HepG2 (cell line): Measurements from ENCODE around the gene CDK5RAP2. TPM values are rescaled to one million over a fixed set of nuclear protein-coding genes. Genes with fewer than 3 reads are reported as not detected.

Experiments
- HNRNPK ChIP-seq: fragments of 200-400 bp; formaldehyde crosslinking; IDR thresholded peaks from 2 replicates; pipeline ENCODE4 v1.6.1; 2018; ENCODE audit warnings: low read length, low read depth, moderate library complexity, mild to moderate bottlenecking; ENCODE audit not compliant: poor library complexity, severe bottlenecking
- PAF1 ChIP-seq: IDR thresholded peaks from 2 replicates; pipeline ENCODE4 v1.6.1; 2016; ENCODE audit warnings: missing genetic modification reagents, missing compliant biosample characterization
- RARG ChIP-seq: sonication (generic); formaldehyde crosslinking; IDR thresholded peaks from 2 replicates; pipeline ENCODE4 v1.4.0; 2020; ENCODE audit warnings: low read depth, mild to moderate bottlenecking, missing genetic modification reagents
- SP1 ChIP-seq, 2 experiments: fragments of 450-650 bp in 1 of 2; sonication (generic) in 1 of 2; formaldehyde crosslinking in 1 of 2; IDR thresholded peaks; 2 replicates each; pipeline versions ENCODE4 v1.4.0 to v1.6.1; 2016 to 2020; ENCODE audit warnings: missing genetic modification reagents in 1 of 2
- ZFP90 ChIP-seq: sonication (generic); formaldehyde crosslinking; IDR thresholded peaks from 2 replicates; pipeline ENCODE4 v1.8.0; 2022; ENCODE audit warnings: missing genetic modification reagents, mild to moderate bottlenecking, inconsistent platforms, borderline replicate concordance
- ZNF253 ChIP-seq: sonication (generic); formaldehyde crosslinking; IDR thresholded peaks from 2 replicates; pipeline ENCODE4 v1.8.0; 2022; ENCODE audit warnings: mild to moderate bottlenecking, missing genetic modification reagents, borderline replicate concordance
- ZNF367 ChIP-seq: sonication (generic); formaldehyde crosslinking; IDR thresholded peaks from 2 replicates; pipeline ENCODE4 v1.4.0; 2020; ENCODE audit warnings: missing genetic modification reagents, borderline replicate concordance
- ZNF557 ChIP-seq: sonication (generic); formaldehyde crosslinking; IDR thresholded peaks from 2 replicates; pipeline ENCODE4 v1.4.0; 2020; ENCODE audit warnings: missing genetic modification reagents
- ZNF878 ChIP-seq: sonication (generic); formaldehyde crosslinking; IDR thresholded peaks from 2 replicates; pipeline ENCODE4 v1.8.1; 2023; ENCODE audit warnings: mild to moderate bottlenecking, missing genetic modification reagents, moderate library complexity
- polyA plus RNA-seq, 8 experiments: library from polyadenylated mRNA; depleted of rRNA in 3 of 8; stranded (reverse) in 7 of 8; unstranded in 1 of 8; fragments of >200 nt; fragmentation: Illumina TruSeq in 4 of 8; extraction: Trizol in 4 of 8; gene quantifications; 2 replicates each; pipeline versions ENCODE4 v1.2.1 to v1.2.3, GENCODE V29; 2011 to 2016; ENCODE audit warnings: low read depth in 4 of 8, missing spikeins in 1 of 8, mixed read lengths in 1 of 8; ENCODE audit not compliant: insufficient read depth in 1 of 8
- total RNA-seq, 5 experiments: library from RNA; depleted of rRNA; stranded (reverse); fragments of >200 nt; fragmentation: Illumina TruSeq; extraction: Trizol; gene quantifications; 2 replicates each; pipeline ENCODE4 v1.2.3, GENCODE V29; 2016; ENCODE audit warnings: low read depth in 1 of 5
- TF ChIP-seq, protein P1 (sequence below): sonication (generic); formaldehyde crosslinking; conservative IDR thresholded peaks from 2 replicates; pipeline ENCODE4 v1.8.0; 2022; ENCODE audit warnings: low read depth, missing genetic modification reagents
- TF ChIP-seq, protein P2 (sequence below): IDR thresholded peaks from 2 replicates; pipeline ENCODE4 v1.6.1; 2016; ENCODE audit warnings: low read depth, borderline replicate concordance
- TF ChIP-seq, protein P3 (sequence below): sonication (generic); formaldehyde crosslinking; IDR thresholded peaks from 2 replicates; pipeline ENCODE4 v1.4.0; 2020; ENCODE audit warnings: missing genetic modification reagents, borderline replicate concordance
- TF ChIP-seq, protein P4 (sequence below), 2 experiments: sonication (generic) in 1 of 2; formaldehyde crosslinking in 1 of 2; IDR thresholded peaks; 2 replicates each; pipeline versions ENCODE4 v1.5.1 to v1.6.1; 2011 to 2020; ENCODE audit warnings: borderline replicate concordance in 1 of 2, low read depth in 1 of 2, low read length in 1 of 2, mild to moderate bottlenecking in 1 of 2, missing genetic modification reagents in 1 of 2, moderate library complexity in 1 of 2
- TF ChIP-seq, protein P5 (sequence below): sonication (generic); formaldehyde crosslinking; IDR thresholded peaks from 2 replicates; pipeline ENCODE4 v1.5.0; 2020; ENCODE audit warnings: missing genetic modification reagents, mild to moderate bottlenecking, borderline replicate concordance
- TF ChIP-seq, protein P6 (sequence below): sonication (generic); formaldehyde crosslinking; IDR thresholded peaks from 2 replicates; pipeline ENCODE4 v1.4.0; 2020; ENCODE audit warnings: mild to moderate bottlenecking, missing genetic modification reagents, borderline replicate concordance

Gene CDK5RAP2
- total and polyA plus RNA-seq, 2 of the 13 experiments (the other 11 are each of a cell fraction or from before 2014, with no cell fraction given) = 31.8 to 42.2 TPM

DNA sequence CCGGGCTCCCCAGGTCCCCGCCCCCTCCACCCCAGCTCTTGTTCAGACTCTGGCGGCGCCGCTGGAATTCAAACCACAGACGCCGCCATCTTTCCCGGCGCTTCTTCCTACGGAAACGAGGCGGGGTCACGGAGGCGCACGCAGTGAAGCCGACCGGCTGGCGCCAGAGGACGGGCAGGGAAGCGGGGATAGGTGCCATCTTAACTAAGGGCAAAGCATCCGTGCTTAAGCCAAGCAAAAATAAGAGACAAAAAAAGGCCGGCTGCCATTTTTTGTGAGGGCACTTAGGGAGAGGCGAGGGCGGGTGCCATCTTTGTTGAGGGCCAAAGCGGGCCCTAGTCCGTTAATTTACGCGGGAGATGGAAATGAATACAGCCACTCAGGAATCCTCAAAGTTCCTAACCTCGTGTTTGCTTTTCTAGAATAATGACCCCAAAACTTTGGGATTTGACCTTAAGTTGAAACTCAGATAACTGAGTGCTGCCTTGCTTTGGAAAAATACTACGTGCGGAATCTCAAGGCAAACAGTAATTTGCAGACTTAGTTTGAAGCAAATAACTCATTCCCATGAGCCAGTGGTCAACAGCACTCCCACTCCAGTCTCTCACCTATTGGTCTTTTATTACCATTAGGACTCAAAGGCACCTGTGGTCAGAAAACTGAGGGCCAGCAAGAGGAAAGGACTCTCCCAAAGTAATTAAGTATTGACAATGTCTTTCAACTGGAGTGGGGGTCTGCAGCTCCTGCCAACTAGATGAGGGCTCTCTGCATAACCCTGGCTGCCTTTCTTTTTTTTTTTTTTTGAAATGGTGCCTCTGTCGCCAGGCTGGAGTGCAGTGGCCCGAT, at the start of gene CDK5RAP2 (continued):
- TF ChIP-seq, protein P1, sequence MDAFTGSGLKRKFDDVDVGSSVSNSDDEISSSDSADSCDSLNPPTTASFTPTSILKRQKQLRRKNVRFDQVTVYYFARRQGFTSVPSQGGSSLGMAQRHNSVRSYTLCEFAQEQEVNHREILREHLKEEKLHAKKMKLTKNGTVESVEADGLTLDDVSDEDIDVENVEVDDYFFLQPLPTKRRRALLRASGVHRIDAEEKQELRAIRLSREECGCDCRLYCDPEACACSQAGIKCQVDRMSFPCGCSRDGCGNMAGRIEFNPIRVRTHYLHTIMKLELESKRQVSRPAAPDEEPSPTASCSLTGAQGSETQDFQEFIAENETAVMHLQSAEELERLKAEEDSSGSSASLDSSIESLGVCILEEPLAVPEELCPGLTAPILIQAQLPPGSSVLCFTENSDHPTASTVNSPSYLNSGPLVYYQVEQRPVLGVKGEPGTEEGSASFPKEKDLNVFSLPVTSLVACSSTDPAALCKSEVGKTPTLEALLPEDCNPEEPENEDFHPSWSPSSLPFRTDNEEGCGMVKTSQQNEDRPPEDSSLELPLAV = no peak
- no peak for TF ChIP-seq SP1 (IDR thresholded peaks at IDR 0.05)
- peak; percentile 77 for TF ChIP-seq SP1 (CRISPR knock-in tag; IDR thresholded peaks at IDR 0.05)
- no peak for TF ChIP-seq ZNF253 (CRISPR knock-in tag)
- TF ChIP-seq, protein P2, sequence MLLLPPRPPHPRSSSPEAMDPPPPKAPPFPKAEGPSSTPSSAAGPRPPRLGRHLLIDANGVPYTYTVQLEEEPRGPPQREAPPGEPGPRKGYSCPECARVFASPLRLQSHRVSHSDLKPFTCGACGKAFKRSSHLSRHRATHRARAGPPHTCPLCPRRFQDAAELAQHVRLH (CRISPR knock-in tag) = peak; percentile 92; the same call in 1 of the 2 replicates
- TF ChIP-seq ZNF878 (CRISPR knock-in tag) = peak; percentile 75; the same call in 1 of the 2 replicates
- TF ChIP-seq RARG (CRISPR knock-in tag) = no peak
- no peak for TF ChIP-seq ZNF557 (CRISPR knock-in tag)
- TF ChIP-seq, protein P3, sequence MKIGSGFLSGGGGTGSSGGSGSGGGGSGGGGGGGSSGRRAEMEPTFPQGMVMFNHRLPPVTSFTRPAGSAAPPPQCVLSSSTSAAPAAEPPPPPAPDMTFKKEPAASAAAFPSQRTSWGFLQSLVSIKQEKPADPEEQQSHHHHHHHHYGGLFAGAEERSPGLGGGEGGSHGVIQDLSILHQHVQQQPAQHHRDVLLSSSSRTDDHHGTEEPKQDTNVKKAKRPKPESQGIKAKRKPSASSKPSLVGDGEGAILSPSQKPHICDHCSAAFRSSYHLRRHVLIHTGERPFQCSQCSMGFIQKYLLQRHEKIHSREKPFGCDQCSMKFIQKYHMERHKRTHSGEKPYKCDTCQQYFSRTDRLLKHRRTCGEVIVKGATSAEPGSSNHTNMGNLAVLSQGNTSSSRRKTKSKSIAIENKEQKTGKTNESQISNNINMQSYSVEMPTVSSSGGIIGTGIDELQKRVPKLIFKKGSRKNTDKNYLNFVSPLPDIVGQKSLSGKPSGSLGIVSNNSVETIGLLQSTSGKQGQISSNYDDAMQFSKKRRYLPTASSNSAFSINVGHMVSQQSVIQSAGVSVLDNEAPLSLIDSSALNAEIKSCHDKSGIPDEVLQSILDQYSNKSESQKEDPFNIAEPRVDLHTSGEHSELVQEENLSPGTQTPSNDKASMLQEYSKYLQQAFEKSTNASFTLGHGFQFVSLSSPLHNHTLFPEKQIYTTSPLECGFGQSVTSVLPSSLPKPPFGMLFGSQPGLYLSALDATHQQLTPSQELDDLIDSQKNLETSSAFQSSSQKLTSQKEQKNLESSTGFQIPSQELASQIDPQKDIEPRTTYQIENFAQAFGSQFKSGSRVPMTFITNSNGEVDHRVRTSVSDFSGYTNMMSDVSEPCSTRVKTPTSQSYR (CRISPR knock-in tag) = no peak
- no peak for TF ChIP-seq ZNF367 (CRISPR knock-in tag)
- no peak for TF ChIP-seq PAF1 (CRISPR knock-in tag)
- no peak for TF ChIP-seq HNRNPK
- TF ChIP-seq, protein P4, sequence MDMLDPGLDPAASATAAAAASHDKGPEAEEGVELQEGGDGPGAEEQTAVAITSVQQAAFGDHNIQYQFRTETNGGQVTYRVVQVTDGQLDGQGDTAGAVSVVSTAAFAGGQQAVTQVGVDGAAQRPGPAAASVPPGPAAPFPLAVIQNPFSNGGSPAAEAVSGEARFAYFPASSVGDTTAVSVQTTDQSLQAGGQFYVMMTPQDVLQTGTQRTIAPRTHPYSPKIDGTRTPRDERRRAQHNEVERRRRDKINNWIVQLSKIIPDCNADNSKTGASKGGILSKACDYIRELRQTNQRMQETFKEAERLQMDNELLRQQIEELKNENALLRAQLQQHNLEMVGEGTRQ (IDR thresholded peaks at IDR 0.05; ENCODE audit: low read depth, low read length) = no peak
- TF ChIP-seq, protein P4 (CRISPR knock-in tag; IDR thresholded peaks at IDR 0.05; ENCODE audit: borderline replicate concordance) = no peak
- TF ChIP-seq, protein P5, sequence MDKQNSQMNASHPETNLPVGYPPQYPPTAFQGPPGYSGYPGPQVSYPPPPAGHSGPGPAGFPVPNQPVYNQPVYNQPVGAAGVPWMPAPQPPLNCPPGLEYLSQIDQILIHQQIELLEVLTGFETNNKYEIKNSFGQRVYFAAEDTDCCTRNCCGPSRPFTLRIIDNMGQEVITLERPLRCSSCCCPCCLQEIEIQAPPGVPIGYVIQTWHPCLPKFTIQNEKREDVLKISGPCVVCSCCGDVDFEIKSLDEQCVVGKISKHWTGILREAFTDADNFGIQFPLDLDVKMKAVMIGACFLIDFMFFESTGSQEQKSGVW (CRISPR knock-in tag) = no peak
- no peak for TF ChIP-seq ZFP90 (CRISPR knock-in tag)
- TF ChIP-seq, protein P6, sequence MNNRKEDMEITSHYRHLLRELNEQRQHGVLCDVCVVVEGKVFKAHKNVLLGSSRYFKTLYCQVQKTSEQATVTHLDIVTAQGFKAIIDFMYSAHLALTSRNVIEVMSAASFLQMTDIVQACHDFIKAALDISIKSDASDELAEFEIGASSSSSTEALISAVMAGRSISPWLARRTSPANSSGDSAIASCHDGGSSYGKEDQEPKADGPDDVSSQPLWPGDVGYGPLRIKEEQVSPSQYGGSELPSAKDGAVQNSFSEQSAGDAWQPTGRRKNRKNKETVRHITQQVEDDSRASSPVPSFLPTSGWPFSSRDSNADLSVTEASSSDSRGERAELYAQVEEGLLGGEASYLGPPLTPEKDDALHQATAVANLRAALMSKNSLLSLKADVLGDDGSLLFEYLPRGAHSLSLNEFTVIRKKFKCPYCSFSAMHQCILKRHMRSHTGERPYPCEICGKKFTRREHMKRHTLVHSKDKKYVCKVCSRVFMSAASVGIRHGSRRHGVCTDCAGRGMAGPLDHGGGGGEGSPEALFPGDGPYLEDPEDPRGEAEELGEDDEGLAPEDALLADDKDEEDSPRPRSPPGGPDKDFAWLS (CRISPR knock-in tag) = no peak
